SH-SY5Y (cell line): ENCODE measurements around the gene A2M.

ENCODE experiments used
- GATA2 ChIP-seq: IDR thresholded peaks from 2 replicates; pipeline ENCODE4 v1.6.1; 2011; ENCODE audit warnings: mild to moderate bottlenecking, low read depth, low read length
- GATA3 ChIP-seq: IDR thresholded peaks from 2 replicates; pipeline ENCODE4 v1.6.1; 2011; ENCODE audit warnings: low read depth, mild to moderate bottlenecking, low read length, moderate library complexity

- TF ChIP-seq GATA3 = no peak
- no peak for TF ChIP-seq GATA2
These were observed 31.9 kb downstream of the A2M start for GRCh38 chr12:9083793-9084192.
